ENCODE measurements around the gene CEP120.
"Not testable (repeated sequence)": the region's sequence is repeated elsewhere in the genome, so short reads cannot be mapped to it uniquely, and the experiment has no call there.

Gene CEP120

DNA sequence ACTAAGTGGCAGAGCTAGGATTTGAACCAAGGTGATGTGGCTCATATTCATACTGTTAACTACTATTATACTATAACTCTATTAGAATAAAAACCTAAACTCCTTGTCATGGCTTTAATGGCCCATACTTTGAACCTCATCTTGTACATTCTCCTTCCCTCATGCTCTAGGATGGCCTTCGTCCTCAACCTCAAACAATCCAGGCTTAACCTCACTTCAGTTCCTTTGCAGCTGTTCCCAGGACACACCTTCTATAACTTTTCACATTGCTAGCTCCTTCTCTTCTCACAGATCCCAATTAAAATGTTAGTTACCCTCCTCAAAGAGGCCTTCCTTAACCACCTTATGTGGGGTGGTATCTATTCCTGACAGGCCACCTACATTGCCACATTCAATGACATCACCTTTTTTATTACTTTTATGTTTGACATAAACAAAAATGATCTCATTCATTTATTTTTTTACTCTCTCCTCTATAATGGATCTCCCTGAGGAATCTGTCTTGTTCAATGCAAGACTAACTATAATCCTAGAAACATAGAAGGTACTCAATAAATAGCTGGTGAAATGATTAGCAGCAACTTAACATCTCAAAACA, 53.7 kb downstream of the CEP120 start:
- Mint-ChIP-seq H3K9me3 (no peaks in the 10 kb centered on the region), H3K27me3 (no peaks in the 10 kb centered on the region), H3K4me3 (no peak overlapping the region), H3K36me3 (peaks cover 43% of the 10 kb centered on the region), H3K4me1 (no peaks in the 10 kb centered on the region), H3K27ac (no peak overlapping the region)
- no peak for ATAC-seq

DNA sequence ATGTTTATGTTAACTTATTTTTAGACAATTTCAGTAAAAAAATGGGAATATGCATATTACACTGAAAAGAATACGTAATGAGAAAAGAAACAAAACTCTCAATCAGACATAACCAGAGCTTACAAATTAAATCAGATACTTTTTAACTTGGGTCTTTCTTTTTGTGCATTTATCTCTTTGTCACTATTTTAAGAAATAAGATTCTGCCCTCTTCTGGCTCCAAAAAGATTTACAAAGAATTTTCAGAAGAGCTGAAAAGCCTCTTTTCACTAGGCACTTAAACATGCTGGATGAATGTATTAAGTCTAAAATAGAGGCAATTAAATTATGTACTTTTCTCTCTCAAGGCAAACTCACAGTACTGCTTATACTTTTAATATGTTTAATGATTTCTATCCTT, 55.5 kb downstream of the CEP120 start:
- Mint-ChIP-seq H3K36me3 (peaks cover 37% of the 10 kb centered on the region), H3K4me1 (no peaks in the 10 kb centered on the region), H3K9me3 (no peaks in the 10 kb centered on the region), H3K27ac (no peak overlapping the region), H3K27me3 (no peaks in the 10 kb centered on the region), H3K4me3 (no peak overlapping the region)
- ATAC-seq: no peak

GRCh38 chr5:123365156-123365555, 58.0 kb downstream of the CEP120 start:
- peaks cover 40% of the 10 kb centered on the region for H3K36me3 Mint-ChIP-seq

DNA sequence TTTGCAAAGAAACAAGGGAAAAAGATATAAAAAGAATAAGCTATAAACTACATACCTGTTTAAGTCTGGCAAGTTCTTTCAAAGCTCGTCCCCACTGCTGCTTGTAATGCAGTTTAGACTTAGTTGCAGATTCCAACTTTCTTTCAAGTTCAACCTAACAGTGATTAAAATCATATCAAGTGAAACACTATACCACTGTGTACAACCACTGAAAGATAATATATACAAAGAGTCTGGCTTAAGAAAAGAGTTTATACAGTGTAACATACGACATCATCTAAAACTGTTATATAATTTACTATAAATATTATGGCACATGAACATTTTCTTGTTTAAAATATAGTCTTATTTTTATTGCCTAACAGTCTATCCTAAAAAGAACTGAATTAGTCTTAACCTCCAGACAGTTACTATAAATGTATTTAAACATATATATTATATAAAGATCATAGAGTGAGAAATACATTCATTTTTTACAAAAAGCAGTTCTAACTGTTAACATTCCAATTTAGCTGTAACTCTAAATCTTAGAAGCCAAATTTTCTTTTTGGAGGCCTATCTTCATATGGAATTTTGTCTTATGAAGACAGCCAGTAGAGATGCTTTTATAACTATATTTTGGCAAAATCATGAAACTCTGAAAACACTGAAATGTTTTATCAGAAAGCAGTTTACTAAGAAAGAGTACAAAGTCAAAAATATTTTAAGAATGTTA, 58.6 kb downstream of the CEP120 start:
- Mint-ChIP-seq H3K36me3 (peaks cover 37% of the 10 kb centered on the region), H3K27ac (no peak overlapping the region), H3K27me3 (no peaks in the 10 kb centered on the region), H3K4me3 (no peak overlapping the region), H3K4me1 (peaks cover 14% of the 10 kb centered on the region), H3K9me3 (no peaks in the 10 kb centered on the region)
- no peak for ATAC-seq

More at GRCh38 chr5:123365156-123365555, 58.0 kb downstream of the CEP120 start:
- Mint-ChIP-seq H3K27me3 (no peaks in the 10 kb centered on the region), H3K9me3 (no peaks in the 10 kb centered on the region), H3K4me1 (peaks cover 14% of the 10 kb centered on the region), H3K4me3 (no peak overlapping the region), H3K27ac (no peak overlapping the region)
- no peak for ATAC-seq

DNA sequence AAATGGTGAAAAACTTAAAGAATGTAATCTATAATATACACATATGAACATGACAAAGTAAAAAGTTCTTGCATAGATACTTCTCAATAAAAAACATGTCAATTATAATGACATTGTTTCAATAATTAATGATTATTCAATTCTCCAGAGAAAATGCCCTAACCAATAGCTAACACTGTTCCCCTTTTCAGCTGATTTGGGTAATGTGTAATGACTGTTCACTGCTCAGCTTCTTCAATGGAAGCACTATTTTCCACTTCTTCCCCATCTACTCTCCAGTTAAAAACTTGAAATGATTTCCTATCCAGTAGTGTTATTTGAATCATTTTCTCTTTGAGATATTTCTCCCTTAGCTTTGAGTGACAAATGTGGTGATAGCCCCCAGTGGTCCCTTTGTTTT, 62.3 kb downstream of the CEP120 start:
- no peaks in the 10 kb centered on the region for H3K27me3 Mint-ChIP-seq
- no peak overlapping the region for H3K27ac Mint-ChIP-seq
- ATAC-seq: no peak
- peaks cover 14% of the 10 kb centered on the region for H3K4me1 Mint-ChIP-seq
- H3K36me3 Mint-ChIP-seq: peaks cover 50% of the 10 kb centered on the region
- no peak overlapping the region for H3K4me3 Mint-ChIP-seq
- H3K9me3 Mint-ChIP-seq: peaks cover 3% of the 10 kb centered on the region

DNA sequence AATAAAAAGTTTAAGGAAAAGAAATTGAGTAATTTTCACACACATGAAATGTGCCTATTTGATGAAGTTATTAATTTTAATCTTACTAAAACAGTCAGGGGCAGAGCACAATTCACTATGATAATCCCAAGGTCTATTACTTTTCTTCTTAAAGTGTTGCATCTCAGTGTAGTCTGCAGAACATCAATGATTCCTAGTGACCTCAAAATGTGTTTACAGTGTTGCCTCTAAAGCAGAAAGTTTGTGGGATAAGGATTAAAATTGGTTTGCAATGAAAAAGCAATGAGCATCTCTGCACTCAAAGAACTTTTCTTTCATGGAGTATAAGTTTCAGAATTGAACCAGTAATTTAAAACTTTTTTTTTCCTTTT, 63.0 kb downstream of the CEP120 start:
- H3K4me3 Mint-ChIP-seq: no peak overlapping the region
- peaks cover 50% of the 10 kb centered on the region for H3K36me3 Mint-ChIP-seq
- ATAC-seq: no peak
- peaks cover 3% of the 10 kb centered on the region for H3K9me3 Mint-ChIP-seq
- H3K4me1 Mint-ChIP-seq: peaks cover 14% of the 10 kb centered on the region
- H3K27me3 Mint-ChIP-seq: no peaks in the 10 kb centered on the region
- no peak overlapping the region for H3K27ac Mint-ChIP-seq

- Mint-ChIP-seq H3K4me3 (no peak overlapping the region), H3K27ac (no peak overlapping the region), H3K4me1 (peaks cover 14% of the 10 kb centered on the region), H3K27me3 (no peaks in the 10 kb centered on the region), H3K36me3 (peaks cover 50% of the 10 kb centered on the region), H3K9me3 (peaks cover 3% of the 10 kb centered on the region)
- no peak for ATAC-seq
Measured at GRCh38 chr5:123359454-123360200, 63.6 kb downstream of the CEP120 start.

GRCh38 chr5:123358751-123359150, 64.5 kb downstream of the CEP120 start:
- Mint-ChIP-seq H3K27me3 (no peaks in the 10 kb centered on the region), H3K4me1 (peaks cover 18% of the 10 kb centered on the region), H3K4me3 (no peak overlapping the region), H3K36me3 (peaks cover 50% of the 10 kb centered on the region), H3K9me3 (peaks cover 3% of the 10 kb centered on the region), H3K27ac (no peak overlapping the region)
- no peak for ATAC-seq

DNA sequence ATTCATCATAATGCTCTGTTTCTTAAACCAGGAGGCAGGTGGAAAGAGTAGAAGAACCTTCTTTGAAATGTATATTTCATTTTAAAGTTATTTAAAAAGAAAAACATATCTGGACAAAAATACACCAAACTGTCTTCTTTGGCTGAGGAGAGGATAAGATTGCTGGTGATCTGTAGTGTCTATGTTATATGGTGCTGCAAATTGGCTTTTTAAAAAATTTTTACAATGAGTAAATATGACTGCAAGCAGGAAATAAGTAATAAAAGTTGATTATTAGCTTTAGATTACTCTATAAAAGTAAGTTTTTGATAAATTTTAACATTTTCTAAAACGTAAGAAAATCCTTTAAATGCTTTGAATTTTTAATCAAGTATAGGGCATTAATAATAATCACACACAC, 64.9 kb downstream of the CEP120 start:
- no peak for ATAC-seq
- H3K27ac Mint-ChIP-seq: no peak overlapping the region
- H3K4me3 Mint-ChIP-seq: no peak overlapping the region
- H3K36me3 Mint-ChIP-seq: peaks cover 49% of the 10 kb centered on the region
- H3K9me3 Mint-ChIP-seq: peaks cover 3% of the 10 kb centered on the region
- no peaks in the 10 kb centered on the region for H3K27me3 Mint-ChIP-seq
- peaks cover 22% of the 10 kb centered on the region for H3K4me1 Mint-ChIP-seq

- Mint-ChIP-seq H3K4me1 (peaks cover 8% of the 10 kb centered on the region), H3K27me3 (no peaks in the 10 kb centered on the region), H3K27ac (no peak overlapping the region), H3K36me3 (peaks cover 41% of the 10 kb centered on the region), H3K9me3 (peaks cover 3% of the 10 kb centered on the region), H3K4me3 (no peak overlapping the region)
- ATAC-seq: no peak
Measured at GRCh38 chr5:123351820-123352219, 71.4 kb downstream of the CEP120 start.

GRCh38 chr5:123351240-123351639, 72.0 kb downstream of the CEP120 start:
- Mint-ChIP-seq H3K36me3 (peaks cover 40% of the 10 kb centered on the region), H3K27me3 (no peaks in the 10 kb centered on the region), H3K27ac (no peak overlapping the region), H3K4me3 (no peak overlapping the region), H3K4me1 (peaks cover 8% of the 10 kb centered on the region), H3K9me3 (no peaks in the 10 kb centered on the region)
- ATAC-seq: no peak

GRCh38 chr5:123350742-123351141, 72.5 kb downstream of the CEP120 start:
- no peak for ATAC-seq
- no peaks in the 10 kb centered on the region for H3K9me3 Mint-ChIP-seq
- peaks cover 8% of the 10 kb centered on the region for H3K4me1 Mint-ChIP-seq
- H3K36me3 Mint-ChIP-seq: peaks cover 39% of the 10 kb centered on the region
- H3K27ac Mint-ChIP-seq: no peak overlapping the region
- H3K27me3 Mint-ChIP-seq: no peaks in the 10 kb centered on the region
- H3K4me3 Mint-ChIP-seq: no peak overlapping the region

DNA sequence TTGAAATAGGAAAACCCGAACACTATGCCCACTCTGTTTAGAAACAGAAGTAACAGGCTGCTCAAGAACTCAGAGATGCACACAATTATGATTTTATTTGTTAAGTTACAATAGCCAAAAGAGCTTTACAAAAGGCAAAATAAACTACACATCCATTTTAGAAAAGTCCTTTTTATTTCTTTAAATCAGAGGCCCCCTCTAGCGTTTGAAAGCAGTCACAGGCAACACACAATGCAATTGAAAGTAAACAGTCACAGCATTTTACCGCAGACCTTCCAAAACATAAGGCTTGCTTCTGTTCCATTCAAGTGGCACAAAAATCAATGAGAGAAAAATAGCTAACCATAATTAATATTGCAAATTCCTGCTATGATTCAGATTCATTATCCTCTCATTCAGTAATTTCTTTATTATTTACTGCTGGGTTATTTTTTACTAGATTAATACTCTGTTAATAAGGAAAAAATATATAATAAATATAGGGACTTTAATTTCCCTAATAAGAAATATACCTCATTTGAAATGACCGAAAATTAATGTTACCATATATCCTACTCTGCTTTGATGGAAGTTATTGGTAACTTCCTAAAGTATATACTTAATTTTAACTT, 78.3 kb downstream of the CEP120 start:
- Mint-ChIP-seq H3K36me3 (peaks cover 25% of the 10 kb centered on the region), H3K9me3 (no peaks in the 10 kb centered on the region), H3K27ac (no peak overlapping the region), H3K27me3 (no peaks in the 10 kb centered on the region), H3K4me1 (no peaks in the 10 kb centered on the region), H3K4me3 (no peak overlapping the region)
- ATAC-seq: no peak

GRCh38 chr5:123340928-123341327, 82.3 kb downstream of the CEP120 start:
- Mint-ChIP-seq H3K4me3 (no peak overlapping the region), H3K9me3 (no peaks in the 10 kb centered on the region), H3K27ac (no peak overlapping the region), H3K36me3 (no peaks in the 10 kb centered on the region), H3K4me1 (no peaks in the 10 kb centered on the region), H3K27me3 (peaks cover 2% of the 10 kb centered on the region)
- no peak for ATAC-seq

- H3K36me3 Mint-ChIP-seq, H3K4me1 Mint-ChIP-seq, H3K4me3 Mint-ChIP-seq, H3K27ac Mint-ChIP-seq, H3K9me3 Mint-ChIP-seq, ATAC-seq, H3K27me3 Mint-ChIP-seq: not testable (repeated sequence)
Measured at GRCh38 chr5:123308377-123308776, 114.8 kb downstream of the CEP120 start.

Data from stimulated activated memory B cell treated with anti-CD40 and anti-IgM and Interleukin-4, amounts not matched to agents 10 μg/mL and 1 μg/mL and 100 μg/mL, for 72 hours (primary cell).